ENCODE results near the gene PXDC1. TPM values are rescaled to one million over a fixed set of nuclear protein-coding genes. Genes with fewer than 3 reads are reported as not detected.

Gene PXDC1
- total and polyA plus RNA-seq, 4 donors: 21.0 to 53.8 (median 43.3) TPM

- DNase-seq (no peak), ATAC-seq (ENCODE audit: insufficient read depth, low FRiP score) (no peak)
- H3K4me1 ChIP-seq (ENCODE audit: control insufficient read depth in 5 of 5, insufficient read depth in 5 of 5, low read length in 5 of 5): peaks cover 0 to 7% (median 6%) of the 10 kb centered on the region in 5 donors
- TF ChIP-seq CTCF (IDR thresholded peaks at IDR 0.05; ENCODE audit: control extremely low read depth, extremely low read depth): no peak
- no peak overlapping the region for H3K4me3 ChIP-seq
- peaks cover 0 to 2% (median 0%) of the 10 kb centered on the region in 4 donors for H3K9me3 ChIP-seq (ENCODE audit: control insufficient read depth in 4 of 4, insufficient read depth in 3 of 4, low read length in 3 of 4)
- no peak overlapping the region for H3K9ac ChIP-seq (ENCODE audit: insufficient read depth in 1 of 2, low read length in 2 of 2)
- no peaks in the 10 kb centered on the region for H3K27me3 ChIP-seq (ENCODE audit: control insufficient read depth in 3 of 3, insufficient read depth in 3 of 3, low read length in 2 of 3)
- peaks cover 0 to 46% (median 9%) of the 10 kb centered on the region in 4 donors for H3K36me3 ChIP-seq (ENCODE audit: control insufficient read depth in 4 of 4, insufficient read depth in 4 of 4, low read length in 4 of 4)
- no peak overlapping the region for H3K27ac ChIP-seq (ENCODE audit: low read depth in 1 of 2, low read length in 1 of 2)
- WGBS, 2 donors: 94 to 97% methylated on average over 33 of the region's 33 CpGs
These were observed 26.1 kb downstream of the PXDC1 start for GRCh38 chr6:3725145-3726047.

- no peak overlapping the region for H3K27ac ChIP-seq (ENCODE audit: low read depth in 1 of 2, low read length in 1 of 2)
- 84 to 88% methylated on average over 22 of the region's 22 CpGs for WGBS, 2 donors
- H3K36me3 ChIP-seq (ENCODE audit: control insufficient read depth in 4 of 4, insufficient read depth in 4 of 4, low read length in 4 of 4): peaks cover 0 to 46% (median 9%) of the 10 kb centered on the region in 4 donors
- ATAC-seq (ENCODE audit: insufficient read depth, low FRiP score): no peak
- TF ChIP-seq CTCF (IDR thresholded peaks at IDR 0.05; ENCODE audit: control extremely low read depth, extremely low read depth): no peak
- H3K4me3 ChIP-seq: no peak overlapping the region
- DNase-seq: no peak
- peaks cover 0 to 7% (median 6%) of the 10 kb centered on the region in 5 donors for H3K4me1 ChIP-seq (ENCODE audit: control insufficient read depth in 5 of 5, insufficient read depth in 5 of 5, low read length in 5 of 5)
- H3K9ac ChIP-seq (ENCODE audit: insufficient read depth in 1 of 2, low read length in 2 of 2): no peak overlapping the region
- H3K27me3 ChIP-seq (ENCODE audit: control insufficient read depth in 3 of 3, insufficient read depth in 3 of 3, low read length in 2 of 3): no peaks in the 10 kb centered on the region
- peaks cover 0 to 2% (median 0%) of the 10 kb centered on the region in 4 donors for H3K9me3 ChIP-seq (ENCODE audit: control insufficient read depth in 4 of 4, insufficient read depth in 3 of 4, low read length in 3 of 4)
These were observed 26.9 kb downstream of the PXDC1 start for GRCh38 chr6:3724451-3725144.

GRCh38 chr6:3723966-3724365 is 27.5 kb downstream of the PXDC1 start:
- DNase-seq (no peak), ATAC-seq (ENCODE audit: insufficient read depth, low FRiP score) (no peak)
- no peak overlapping the region for H3K27ac ChIP-seq (ENCODE audit: low read depth in 1 of 2, low read length in 1 of 2)
- no peaks in the 10 kb centered on the region for H3K27me3 ChIP-seq (ENCODE audit: control insufficient read depth in 3 of 3, insufficient read depth in 3 of 3, low read length in 2 of 3)
- H3K4me3 ChIP-seq: no peak overlapping the region
- peaks cover 0 to 46% (median 9%) of the 10 kb centered on the region in 4 donors for H3K36me3 ChIP-seq (ENCODE audit: control insufficient read depth in 4 of 4, insufficient read depth in 4 of 4, low read length in 4 of 4)
- peaks cover 0 to 7% (median 6%) of the 10 kb centered on the region in 5 donors for H3K4me1 ChIP-seq (ENCODE audit: control insufficient read depth in 5 of 5, insufficient read depth in 5 of 5, low read length in 5 of 5)
- H3K9ac ChIP-seq (ENCODE audit: insufficient read depth in 1 of 2, low read length in 2 of 2): no peak overlapping the region
- no peak for TF ChIP-seq CTCF (IDR thresholded peaks at IDR 0.05; ENCODE audit: control extremely low read depth, extremely low read depth)
- peaks cover 0 to 2% (median 0%) of the 10 kb centered on the region in 4 donors for H3K9me3 ChIP-seq (ENCODE audit: control insufficient read depth in 4 of 4, insufficient read depth in 3 of 4, low read length in 3 of 4)
- WGBS, 2 donors: 89 to 91% methylated on average over 18 of the region's 18 CpGs

All from lung (tissue), 12 donors.